Caco-2 (cell line): ENCODE results near the gene TFIP11. TPM values are rescaled to one million over a fixed set of nuclear protein-coding genes. Genes with fewer than 3 reads are reported as not detected.

Experiments used
- BruUV-seq: library from RNA; stranded (reverse); fragments of 400-500 nt; replicated peaks from 2 replicates; lab custom pipeline; 2021; lab: Mats Ljungman, UMichigan
- CTCF ChIA-PET: fragments of 300-600 bp; sonication (Branson Sonifier 250); formaldehyde crosslinking; loops from one replicate; lab custom pipeline; 2022; ENCODE audit warnings: antibody characterized with exemption; lab: Charles Lee
- POLR2A ChIA-PET: fragments of 300-600 bp; sonication (Branson Sonifier 250); formaldehyde crosslinking; loops from one replicate; lab custom pipeline; 2022; ENCODE audit warnings: antibody characterized with exemption; lab: Charles Lee
- DNase-seq, 2 experiments: peaks; one replicate each; pipeline versions ENCODE4 v3.0.0 to v3.0.0-alpha.2; 2020 to 2022
- H3K27me3 ChIP-seq: replicated peaks from 2 replicates; pipeline ENCODE4 v1.6.0; 2011; ENCODE audit warnings: low read length; ENCODE audit not compliant: control insufficient read depth, insufficient read depth
- H3K36me3 ChIP-seq: 2 replicates; pipeline ENCODE4 v1.5.1; 2011; ENCODE audit warnings: low read length; ENCODE audit not compliant: control insufficient read depth, insufficient read depth
- H3K4me1 ChIP-seq: fragments of 250-450 bp; sonication (Bioruptor Pico); 2 replicates; pipeline ENCODE4 v1.5.1; 2020; ENCODE audit warnings: mild to moderate bottlenecking
- H3K4me3 ChIP-seq: 2 replicates; pipeline ENCODE4 v1.5.1; 2011; ENCODE audit warnings: low read depth, mild to moderate bottlenecking, control low read depth, low read length
- H3K9me3 ChIP-seq: fragments of 250-450 bp; sonication (Bioruptor Pico); 2 replicates; pipeline ENCODE4 v1.5.1; 2020; ENCODE audit warnings: mild to moderate bottlenecking, moderate library complexity
- H3K27ac Mint-ChIP-seq: one replicate; pipeline ENCODE4 v1.8.0; 2022; ENCODE audit warnings: mixed read lengths; ENCODE audit not compliant: unreplicated experiment
- H3K27me3 Mint-ChIP-seq: one replicate; pipeline ENCODE4 v1.8.0; 2022; ENCODE audit warnings: mixed read lengths; ENCODE audit not compliant: insufficient read depth, unreplicated experiment
- H3K36me3 Mint-ChIP-seq: one replicate; pipeline ENCODE4 v1.8.0; 2022; ENCODE audit warnings: mild to moderate bottlenecking, mixed read lengths; ENCODE audit not compliant: insufficient read depth, unreplicated experiment
- H3K4me1 Mint-ChIP-seq: one replicate; pipeline ENCODE4 v1.8.0; 2022; ENCODE audit warnings: low read depth, mixed read lengths; ENCODE audit not compliant: unreplicated experiment
- H3K4me3 Mint-ChIP-seq: one replicate; pipeline ENCODE4 v1.8.0; 2022; ENCODE audit warnings: mild to moderate bottlenecking, moderate library complexity, mixed read lengths; ENCODE audit not compliant: unreplicated experiment
- H3K9me3 Mint-ChIP-seq: one replicate; pipeline ENCODE4 v1.8.0; 2022; ENCODE audit warnings: mixed read lengths; ENCODE audit not compliant: unreplicated experiment
- intact Hi-C: fragments of 100-400 bp; cut with micrococcal nuclease; formaldehyde crosslinking; loops from one replicate; pipeline ENCODE4 v1.10.0; 2022; ENCODE audit not compliant: unreplicated experiment
- total RNA-seq: library from RNA; stranded (reverse); gene quantifications from 2 replicates; pipeline ENCODE4 v1.2.3, GENCODE V29; 2022
- TF ChIP-seq, protein P1 (sequence below), 2 experiments: fragments of 200-600 bp in 1 of 2; IDR thresholded peaks; 1 replicate in 1 of 2; 2 replicates in 1 of 2; pipeline versions ENCODE4 v1.5.1 to v1.8.0; 2011 to 2022; ENCODE audit warnings: antibody characterized with exemption in 1 of 2, control low read depth in 1 of 2, inconsistent platforms in 1 of 2, low read depth in 1 of 2, low read length in 1 of 2, mild to moderate bottlenecking in 1 of 2, moderate library complexity in 1 of 2; ENCODE audit not compliant: insufficient read depth in 1 of 2, severe bottlenecking in 1 of 2, unreplicated experiment in 1 of 2

The TFIP11 gene
- total RNA-seq, 1 experiment from 2014 or later = 27.7 TPM

DNA sequence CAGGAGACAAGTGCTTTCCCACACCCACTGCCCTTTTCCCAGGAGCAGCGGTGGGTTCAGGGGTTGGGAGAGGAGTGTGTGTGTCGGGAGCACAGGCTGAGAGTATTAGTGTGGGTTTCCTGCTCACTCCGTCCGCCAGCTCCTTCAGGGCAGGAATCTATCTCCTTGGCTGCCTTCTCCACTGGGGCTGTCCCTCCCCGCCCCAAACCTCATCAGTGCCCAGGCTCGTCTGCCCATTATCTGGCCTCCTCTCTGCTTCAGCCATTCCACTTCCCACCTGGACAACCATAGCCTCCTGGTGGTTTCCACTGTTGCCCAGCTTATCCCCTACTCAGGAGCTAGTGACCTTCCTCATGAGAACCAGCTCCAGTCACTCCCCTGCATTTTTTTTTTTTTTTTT is 63.3 kb downstream of the TFIP11 start:
- Histone ChIP-seq H3K27me3 (no peaks in the 10 kb centered on the region), H3K4me3 (no peak overlapping the region), H3K9me3 (no peaks in the 10 kb centered on the region), H3K36me3 (no peaks in the 10 kb centered on the region; the same call in 1 of the 2 replicates), H3K4me1 (no peaks in the 10 kb centered on the region)
- no peak for DNase-seq
- BruUV-seq = no TSS peak
- H3K4me1 Mint-ChIP-seq = no peaks in the 10 kb centered on the region
- no peak overlapping the region for H3K4me3 Mint-ChIP-seq
- H3K9me3 Mint-ChIP-seq = no peaks in the 10 kb centered on the region
- CTCF ChIA-PET = no interaction called here
- H3K27ac Mint-ChIP-seq = no peak overlapping the region
- H3K27me3 Mint-ChIP-seq = no peaks in the 10 kb centered on the region
- no peaks in the 10 kb centered on the region for H3K36me3 Mint-ChIP-seq
- TF ChIP-seq, protein P1, sequence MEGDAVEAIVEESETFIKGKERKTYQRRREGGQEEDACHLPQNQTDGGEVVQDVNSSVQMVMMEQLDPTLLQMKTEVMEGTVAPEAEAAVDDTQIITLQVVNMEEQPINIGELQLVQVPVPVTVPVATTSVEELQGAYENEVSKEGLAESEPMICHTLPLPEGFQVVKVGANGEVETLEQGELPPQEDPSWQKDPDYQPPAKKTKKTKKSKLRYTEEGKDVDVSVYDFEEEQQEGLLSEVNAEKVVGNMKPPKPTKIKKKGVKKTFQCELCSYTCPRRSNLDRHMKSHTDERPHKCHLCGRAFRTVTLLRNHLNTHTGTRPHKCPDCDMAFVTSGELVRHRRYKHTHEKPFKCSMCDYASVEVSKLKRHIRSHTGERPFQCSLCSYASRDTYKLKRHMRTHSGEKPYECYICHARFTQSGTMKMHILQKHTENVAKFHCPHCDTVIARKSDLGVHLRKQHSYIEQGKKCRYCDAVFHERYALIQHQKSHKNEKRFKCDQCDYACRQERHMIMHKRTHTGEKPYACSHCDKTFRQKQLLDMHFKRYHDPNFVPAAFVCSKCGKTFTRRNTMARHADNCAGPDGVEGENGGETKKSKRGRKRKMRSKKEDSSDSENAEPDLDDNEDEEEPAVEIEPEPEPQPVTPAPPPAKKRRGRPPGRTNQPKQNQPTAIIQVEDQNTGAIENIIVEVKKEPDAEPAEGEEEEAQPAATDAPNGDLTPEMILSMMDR (IDR thresholded peaks at IDR 0.05; ENCODE audit: insufficient read depth in 1 of 2, low read depth in 1 of 2, low read length in 1 of 2, severe bottlenecking in 1 of 2, unreplicated experiment in 1 of 2) = no peak
- POLR2A ChIA-PET = no interaction called here
- intact Hi-C loops = no loop called here

DNA sequence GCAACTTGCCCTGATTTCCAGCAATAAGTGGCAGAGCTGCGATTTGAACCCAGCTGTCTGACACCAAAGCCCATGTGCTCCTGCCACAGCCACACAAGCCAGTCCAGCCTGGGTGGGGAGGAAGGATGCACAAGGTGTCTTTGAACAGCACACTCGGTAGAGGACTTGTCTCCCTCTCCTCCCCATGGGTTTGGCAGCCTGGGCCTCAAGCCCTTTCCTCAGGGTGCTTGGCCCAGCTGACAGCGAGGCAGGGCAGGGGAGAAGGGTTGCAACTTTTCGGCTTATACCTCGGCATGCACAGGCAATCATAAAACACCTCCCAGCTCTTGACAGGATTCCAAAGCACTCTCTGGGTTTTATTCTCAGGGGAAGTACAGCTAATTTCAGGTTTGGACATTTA is 63.9 kb downstream of the TFIP11 start:
- TF ChIP-seq, protein P1 (IDR thresholded peaks at IDR 0.05; ENCODE audit: insufficient read depth in 1 of 2, low read depth in 1 of 2, low read length in 1 of 2, severe bottlenecking in 1 of 2, unreplicated experiment in 1 of 2) = no peak
- no peaks in the 10 kb centered on the region for H3K27me3 Mint-ChIP-seq
- H3K4me1 ChIP-seq = no peaks in the 10 kb centered on the region
- no peaks in the 10 kb centered on the region for H3K4me1 Mint-ChIP-seq
- H3K36me3 ChIP-seq = no peaks in the 10 kb centered on the region
- no peak for DNase-seq
- H3K4me3 ChIP-seq = no peak overlapping the region
- H3K36me3 Mint-ChIP-seq = no peaks in the 10 kb centered on the region
- H3K4me3 Mint-ChIP-seq = no peak overlapping the region
- no peaks in the 10 kb centered on the region for H3K9me3 ChIP-seq
- H3K27me3 ChIP-seq = no peaks in the 10 kb centered on the region
- POLR2A ChIA-PET = no interaction called here
- intact Hi-C loops = no loop called here
- H3K9me3 Mint-ChIP-seq = no peaks in the 10 kb centered on the region
- H3K27ac Mint-ChIP-seq = no peak overlapping the region
- BruUV-seq = no TSS peak
- CTCF ChIA-PET = no interaction called here

DNA sequence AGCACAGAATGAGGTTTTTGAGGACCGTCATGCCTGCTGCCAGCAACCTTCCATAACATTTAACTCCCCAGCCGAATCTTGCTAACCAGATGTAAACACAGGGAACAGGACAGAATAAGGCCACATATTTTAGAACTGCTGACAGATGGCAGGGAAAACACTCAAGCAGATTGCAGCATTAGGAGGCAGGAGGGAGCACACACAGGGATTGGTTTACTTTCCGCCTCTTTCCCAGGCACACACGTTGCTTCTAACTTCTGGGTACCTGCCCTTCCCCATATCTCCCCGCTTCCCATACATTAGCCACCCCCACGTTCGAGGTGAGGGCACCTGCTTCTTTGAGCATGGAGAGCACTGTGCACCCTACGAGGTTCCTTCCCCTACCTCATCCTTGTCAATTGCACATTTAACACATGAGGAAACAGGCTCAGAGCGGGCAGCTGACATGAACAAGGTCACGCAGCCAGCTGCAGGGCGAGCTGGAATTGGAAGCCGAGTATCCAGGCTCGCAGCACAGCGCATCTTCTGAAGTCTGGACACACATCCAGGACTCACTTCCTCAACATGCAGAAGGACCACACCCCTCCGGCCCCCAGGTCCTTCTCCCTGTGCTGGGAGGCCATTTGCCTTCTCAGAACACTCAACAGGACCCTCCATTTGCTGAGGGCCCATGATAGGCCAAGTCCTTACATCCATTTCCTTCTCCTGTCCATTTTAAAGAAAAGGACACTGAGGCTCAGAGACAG is 64.5 kb downstream of the TFIP11 start:
- CTCF ChIA-PET = no interaction called here
- DNase-seq = no peak
- H3K36me3 Mint-ChIP-seq = no peaks in the 10 kb centered on the region
- intact Hi-C loops = no loop called here
- POLR2A ChIA-PET = no interaction called here
- no peaks in the 10 kb centered on the region for H3K36me3 ChIP-seq
- H3K27me3 ChIP-seq = no peaks in the 10 kb centered on the region
- TF ChIP-seq, protein P1 (IDR thresholded peaks at IDR 0.05; ENCODE audit: insufficient read depth in 1 of 2, low read depth in 1 of 2, low read length in 1 of 2, severe bottlenecking in 1 of 2, unreplicated experiment in 1 of 2) = no peak
- H3K27ac Mint-ChIP-seq = no peak overlapping the region
- no peaks in the 10 kb centered on the region for H3K9me3 ChIP-seq
- H3K9me3 Mint-ChIP-seq = no peaks in the 10 kb centered on the region
- H3K4me3 ChIP-seq = no peak overlapping the region
- BruUV-seq = no TSS peak
- no peaks in the 10 kb centered on the region for H3K27me3 Mint-ChIP-seq
- no peaks in the 10 kb centered on the region for H3K4me1 Mint-ChIP-seq
- H3K4me3 Mint-ChIP-seq = no peak overlapping the region
- no peaks in the 10 kb centered on the region for H3K4me1 ChIP-seq
